Keratinocyte (primary cell): ENCODE data around the gene SPINT3. TPM values are rescaled to one million over a fixed set of nuclear protein-coding genes. Genes with fewer than 3 reads are reported as not detected.

Source experiments
- DNase-seq: peaks from one replicate; pipeline ENCODE4 v3.0.0-alpha.2; 2011; ENCODE audit warnings: low read depth, missing footprints, low spot score
- FAIRE-seq: peaks from 2 replicates; lab custom pipeline; 2011; peaks lifted over from hg19 to GRCh38; lab: Jason Lieb, UNC
- H2AFZ ChIP-seq: 2 replicates; pipeline ENCODE4 v1.6.0; 2012; ENCODE audit warnings: low read length, control low read depth, inconsistent platforms; ENCODE audit not compliant: control insufficient read depth
- H3K27ac ChIP-seq: 2 replicates; pipeline ENCODE4 v1.5.1; 2011; ENCODE audit warnings: low read length; ENCODE audit not compliant: control insufficient read depth, insufficient read depth
- H3K27me3 ChIP-seq: 3 replicates; pipeline ENCODE4 v1.6.0; 2011; ENCODE audit warnings: low read length; ENCODE audit not compliant: control insufficient read depth, insufficient read depth; ENCODE audit errors: extremely low read depth
- H3K36me3 ChIP-seq, 2 experiments: 2 replicates in 1 of 2; 3 replicates in 1 of 2; pipeline ENCODE4 v1.5.1; 2011; ENCODE audit warnings: low read length in 2 of 2, mild to moderate bottlenecking in 1 of 2; ENCODE audit not compliant: control insufficient read depth in 2 of 2, insufficient read depth in 2 of 2; ENCODE audit errors: extremely low read depth in 1 of 2
- H3K4me1 ChIP-seq: 3 replicates; pipeline ENCODE4 v1.5.1; 2011; ENCODE audit warnings: low read length; ENCODE audit not compliant: control insufficient read depth, insufficient read depth; ENCODE audit errors: extremely low read depth
- H3K4me2 ChIP-seq: 3 replicates; pipeline ENCODE4 v1.6.0; 2011; ENCODE audit warnings: low read depth, low read length; ENCODE audit not compliant: control insufficient read depth, insufficient read depth; ENCODE audit errors: extremely low read depth
- H3K4me3 ChIP-seq, 3 experiments: fragments of 200-600 bp in 1 of 3; sonication (generic) in 1 of 3; 2 replicates in 2 of 3; 3 replicates in 1 of 3; pipeline ENCODE4 v1.5.1; 2011 to 2016; ENCODE audit warnings: low read length in 3 of 3, mild to moderate bottlenecking in 3 of 3, control low read depth in 2 of 3, inconsistent platforms in 1 of 3, low read depth in 1 of 3, mixed read lengths in 1 of 3, mixed run types in 1 of 3, moderate library complexity in 1 of 3; ENCODE audit not compliant: control insufficient read depth in 2 of 3, insufficient read depth in 2 of 3; ENCODE audit errors: extremely low read depth in 1 of 3
- H3K79me2 ChIP-seq: 2 replicates; pipeline ENCODE4 v1.6.0; 2012; ENCODE audit warnings: low read length; ENCODE audit not compliant: control insufficient read depth, insufficient read depth
- H3K9ac ChIP-seq: 3 replicates; pipeline ENCODE4 v1.6.0; 2011; ENCODE audit warnings: low read length; ENCODE audit not compliant: control insufficient read depth, insufficient read depth; ENCODE audit errors: extremely low read depth
- H3K9me1 ChIP-seq: 3 replicates; pipeline ENCODE4 v1.6.0; 2011; ENCODE audit warnings: low read length; ENCODE audit not compliant: control insufficient read depth, insufficient read depth; ENCODE audit errors: extremely low read depth
- H3K9me3 ChIP-seq: 2 replicates; pipeline ENCODE4 v1.5.1; 2012; ENCODE audit warnings: low read depth, low read length; ENCODE audit not compliant: control insufficient read depth
- H4K20me1 ChIP-seq: 3 replicates; pipeline ENCODE4 v1.6.0; 2011; ENCODE audit warnings: low read length; ENCODE audit not compliant: control insufficient read depth, insufficient read depth; ENCODE audit errors: extremely low read depth
- CTCF ChIP-seq, 3 experiments: IDR thresholded peaks in 1 of 3; conservative IDR thresholded peaks in 1 of 3; optimal IDR thresholded peaks in 1 of 3; 2 replicates in 2 of 3; 3 replicates in 1 of 3; pipeline versions ENCODE3 to v1.5.1; 2011; ENCODE audit warnings: low read length in 3 of 3, mild to moderate bottlenecking in 3 of 3, moderate library complexity in 2 of 3, control low read depth in 1 of 3, inconsistent platforms in 1 of 3; ENCODE audit not compliant: insufficient read depth in 2 of 3; ENCODE audit errors: extremely low read depth in 1 of 3
- EZH2 ChIP-seq: IDR thresholded peaks from one replicate; pipeline ENCODE4 v1.6.1; 2012; ENCODE audit warnings: inconsistent platforms, mild to moderate bottlenecking, low read length, moderate library complexity
- dilution Hi-C: fragments of 300-500 bp; cut with MboI; formaldehyde crosslinking; loops from one replicate; pipeline ENCODE4 v1.7.0; 2020; ENCODE audit warnings: low sequenced_read_pairs; ENCODE audit not compliant: extremely low pct_ligation_motif_present
- polyA plus RNA-seq, 5 experiments: library from polyadenylated mRNA; depleted of rRNA in 3 of 5; stranded (reverse) in 3 of 5; stranded (forward) in 1 of 5; unstranded in 1 of 5; fragments of >200 nt; gene quantifications; 1 replicate in 1 of 5; 2 replicates in 3 of 5; 3 replicates in 1 of 5; pipeline versions ENCODE4 v1.2.1 to v1.2.3, GENCODE V29; 2011 to 2012; ENCODE audit warnings: missing spikeins in 2 of 5, low read depth in 1 of 5, low replicate concordance in 1 of 5

The SPINT3 gene
- polyA plus RNA-seq, 1 donor (not counting 4 experiments of a cell fraction or from before 2014, with no cell fraction given): not detected

- H3K27me3 ChIP-seq: peaks cover 64% of the 10 kb centered on the region
- dilution Hi-C loops: no loop called here
These were observed 48.2 kb downstream of the SPINT3 start for GRCh38 chr20:45467172-45467571.

GRCh38 chr20:45465491-45466266, 49.7 kb downstream of the SPINT3 start:
- Histone ChIP-seq H3K4me2 (no peak overlapping the region), H3K79me2 (no peaks in the 10 kb centered on the region), H3K9me3 (no peaks in the 10 kb centered on the region), H3K9me1 (no peaks in the 10 kb centered on the region), H3K27ac (no peak overlapping the region), H2AFZ (no peak overlapping the region), H4K20me1 (no peaks in the 10 kb centered on the region), H3K4me1 (peaks cover 5% of the 10 kb centered on the region), H3K4me3 (no peak overlapping the region), H3K9ac (no peak overlapping the region), H3K27me3 (peaks cover 58% of the 10 kb centered on the region), H3K36me3 (no peaks in the 10 kb centered on the region)
- TF ChIP-seq CTCF (optimal IDR thresholded peaks at IDR 0.05 in 1 of 3, IDR thresholded peaks at IDR 0.05 in 1 of 3, conservative IDR thresholded peaks at IDR 0.05 in 1 of 3; ENCODE audit: extremely low read depth in 1 of 3, insufficient read depth in 2 of 3, low read length in 3 of 3): no peak
- no peak for TF ChIP-seq EZH2
- FAIRE-seq (no peak), DNase-seq (no peak)
- dilution Hi-C loops: no loop called here

More at GRCh38 chr20:45467172-45467571, 48.2 kb downstream of the SPINT3 start:
- DNase-seq (no peak), FAIRE-seq (no peak)
- Histone ChIP-seq H4K20me1 (no peaks in the 10 kb centered on the region), H3K9ac (no peak overlapping the region), H3K4me2 (no peak overlapping the region), H3K79me2 (no peaks in the 10 kb centered on the region), H3K4me1 (peaks cover 5% of the 10 kb centered on the region), H2AFZ (no peak overlapping the region), H3K36me3 (no peaks in the 10 kb centered on the region), H3K9me3 (no peaks in the 10 kb centered on the region), H3K27ac (no peak overlapping the region), H3K9me1 (no peaks in the 10 kb centered on the region), H3K4me3 (no peak overlapping the region)
- TF ChIP-seq EZH2 (no peak), CTCF (optimal IDR thresholded peaks at IDR 0.05 in 1 of 3, IDR thresholded peaks at IDR 0.05 in 1 of 3, conservative IDR thresholded peaks at IDR 0.05 in 1 of 3; ENCODE audit: extremely low read depth in 1 of 3, insufficient read depth in 2 of 3, low read length in 3 of 3) (no peak)
